Astrocyte (in vitro differentiated cells and primary cell): ENCODE measurements around the gene DAO.

Experiments used
- EZH2 ChIP-seq: IDR thresholded peaks from 2 replicates; pipeline ENCODE4 v1.6.1; 2012; ENCODE audit warnings: mild to moderate bottlenecking, low read length, inconsistent platforms; ENCODE audit not compliant: insufficient read depth
- TF ChIP-seq, protein P1 (sequence below): IDR thresholded peaks from 2 replicates; pipeline ENCODE4 v1.5.1; 2011; ENCODE audit warnings: low read depth, mild to moderate bottlenecking, inconsistent platforms, low read length, moderate library complexity; ENCODE audit not compliant: insufficient read depth

DNA sequence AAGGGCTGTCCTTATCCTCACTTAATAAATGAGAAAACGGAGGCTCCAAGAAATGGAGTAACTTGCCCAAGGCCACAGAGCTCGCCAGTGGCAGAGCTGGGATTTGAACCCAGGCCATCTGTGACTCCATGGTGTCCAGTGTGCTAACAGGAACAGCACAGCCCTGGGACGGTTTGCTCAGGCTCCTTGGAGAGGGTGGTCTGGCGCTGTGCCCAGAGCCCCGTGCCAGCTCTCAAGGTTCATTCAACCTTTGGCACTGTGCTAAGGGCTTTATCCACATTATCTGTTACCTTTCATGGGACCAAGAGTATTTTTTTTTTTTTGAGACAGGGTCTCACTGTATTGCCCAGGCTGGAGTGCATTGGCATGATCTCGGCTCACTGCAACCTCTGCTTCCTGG, 8.1 kb downstream of the DAO start:
- TF ChIP-seq, protein P1, sequence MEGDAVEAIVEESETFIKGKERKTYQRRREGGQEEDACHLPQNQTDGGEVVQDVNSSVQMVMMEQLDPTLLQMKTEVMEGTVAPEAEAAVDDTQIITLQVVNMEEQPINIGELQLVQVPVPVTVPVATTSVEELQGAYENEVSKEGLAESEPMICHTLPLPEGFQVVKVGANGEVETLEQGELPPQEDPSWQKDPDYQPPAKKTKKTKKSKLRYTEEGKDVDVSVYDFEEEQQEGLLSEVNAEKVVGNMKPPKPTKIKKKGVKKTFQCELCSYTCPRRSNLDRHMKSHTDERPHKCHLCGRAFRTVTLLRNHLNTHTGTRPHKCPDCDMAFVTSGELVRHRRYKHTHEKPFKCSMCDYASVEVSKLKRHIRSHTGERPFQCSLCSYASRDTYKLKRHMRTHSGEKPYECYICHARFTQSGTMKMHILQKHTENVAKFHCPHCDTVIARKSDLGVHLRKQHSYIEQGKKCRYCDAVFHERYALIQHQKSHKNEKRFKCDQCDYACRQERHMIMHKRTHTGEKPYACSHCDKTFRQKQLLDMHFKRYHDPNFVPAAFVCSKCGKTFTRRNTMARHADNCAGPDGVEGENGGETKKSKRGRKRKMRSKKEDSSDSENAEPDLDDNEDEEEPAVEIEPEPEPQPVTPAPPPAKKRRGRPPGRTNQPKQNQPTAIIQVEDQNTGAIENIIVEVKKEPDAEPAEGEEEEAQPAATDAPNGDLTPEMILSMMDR = no peak
- TF ChIP-seq EZH2 = no peak
